ENCODE measurements around the gene PPARG. TPM values are rescaled to one million over a fixed set of nuclear protein-coding genes. Genes with fewer than 3 reads are reported as not detected.

Gene PPARG
- total and polyA plus RNA-seq, 2 of the 13 experiments (the other 11 are each of a cell fraction or from before 2014, with no cell fraction given) = 13.9 to 58.3 TPM

DNA sequence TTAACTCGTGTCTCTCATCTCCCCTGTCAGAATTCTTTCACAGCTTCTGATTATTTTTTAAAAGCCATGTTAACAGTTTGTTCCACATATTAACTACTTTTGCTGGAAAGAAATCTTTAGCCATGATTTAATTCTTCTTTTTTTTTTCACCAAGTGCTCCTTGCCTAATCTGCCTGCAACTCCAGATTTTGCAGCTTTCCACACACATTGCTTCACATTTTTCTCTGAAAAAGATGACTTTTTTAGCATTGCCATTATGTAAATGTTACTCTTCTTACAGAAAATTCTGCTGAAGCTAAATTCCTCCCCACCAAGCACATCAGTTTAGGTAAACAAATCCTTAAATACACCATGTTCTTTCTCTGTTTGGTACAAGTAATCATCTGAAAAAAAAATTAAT, 23.4 kb upstream of the PPARG start:
- no peak overlapping the region for H3K27ac ChIP-seq (ENCODE audit: extremely low read length, insufficient read depth, low read length)
- POLR2A ChIA-PET = no interaction called here
- ATAC-seq (no peak), FAIRE-seq (no peak), DNase-seq (ENCODE audit: low spot score) (no peak)
- no peaks in the 10 kb centered on the region for H3K9me3 ChIP-seq (ENCODE audit: low read length)
- no peak overlapping the region for H3K9ac ChIP-seq (ENCODE audit: insufficient read depth, low read depth, low read length)
- H4K20me1 ChIP-seq (ENCODE audit: insufficient read depth, low read length) = no peaks in the 10 kb centered on the region
- no peak for TF ChIP-seq GMEB2 (CRISPR knock-in tag; IDR thresholded peaks at IDR 0.05; ENCODE audit: low read depth)
- no peak for TF ChIP-seq ZMAT3 (CRISPR knock-in tag; conservative IDR thresholded peaks at IDR 0.05)
- TF ChIP-seq KLF11 (CRISPR knock-in tag; IDR thresholded peaks at IDR 0.05) = no peak
- no peak for TF ChIP-seq ZNF619 (CRISPR knock-in tag; IDR thresholded peaks at IDR 0.05)
- CTCF ChIA-PET (ENCODE audit: low intra/inter-chr PET ratio, low total read pairs) = no interaction called here
- H3K27me3 ChIP-seq (ENCODE audit: control insufficient read depth in 1 of 2, insufficient read depth in 2 of 2, low read length in 2 of 2) = peaks cover 0 to 6% of the 10 kb centered on the region in 2 experiments; a peak in 1 of 5 replicates
- H3K79me2 ChIP-seq (ENCODE audit: insufficient read depth, low read length) = no peaks in the 10 kb centered on the region
- no peaks in the 10 kb centered on the region for H3K36me3 ChIP-seq (replicated peaks in 1 of 2; ENCODE audit: control insufficient read depth in 1 of 2, insufficient read depth in 2 of 2, low read length in 2 of 2)
- in situ Hi-C loops (cut with HindIII; ENCODE audit: extremely low pct_ligation_motif_present, low pct_unique_long_range_greater_than_20kb) = no loop called here
- H3K4me2 ChIP-seq (ENCODE audit: low read depth, low read length) = no peak overlapping the region
- no peak overlapping the region for H3K4me3 ChIP-seq (replicated peaks in 1 of 3; ENCODE audit: insufficient read depth in 1 of 3, low read depth in 2 of 3, low read length in 3 of 3)
- H2AFZ ChIP-seq (ENCODE audit: low read length) = no peak overlapping the region
- no TSS peak for BruUV-seq (replicated peaks)
- intact Hi-C loops (cut with micrococcal nuclease; ENCODE audit: unreplicated experiment) = no loop called here
- WGBS (ENCODE audit: low lambda C conversion rate) = 5% methylated on average over 1 of the region's 1 CpG
- peaks cover 10% of the 10 kb centered on the region for H3K4me1 ChIP-seq (ENCODE audit: insufficient read depth, low read length)

GRCh38 chr3:12266038-12266437, 22.8 kb upstream of the PPARG start:
- Histone ChIP-seq H3K9me3 (ENCODE audit: low read length) (no peaks in the 10 kb centered on the region), H3K9ac (ENCODE audit: insufficient read depth, low read depth, low read length) (no peak overlapping the region), H3K27ac (ENCODE audit: extremely low read length, insufficient read depth, low read length) (no peak overlapping the region), H2AFZ (ENCODE audit: low read length) (no peak overlapping the region), H3K79me2 (ENCODE audit: insufficient read depth, low read length) (no peaks in the 10 kb centered on the region), H3K4me3 (replicated peaks in 1 of 3; ENCODE audit: insufficient read depth in 1 of 3, low read depth in 2 of 3, low read length in 3 of 3) (no peak overlapping the region), H3K4me1 (ENCODE audit: insufficient read depth, low read length) (peaks cover 10% of the 10 kb centered on the region), H3K4me2 (ENCODE audit: low read depth, low read length) (no peak overlapping the region), H4K20me1 (ENCODE audit: insufficient read depth, low read length) (no peaks in the 10 kb centered on the region), H3K36me3 (replicated peaks in 1 of 2; ENCODE audit: control insufficient read depth in 1 of 2, insufficient read depth in 2 of 2, low read length in 2 of 2) (no peaks in the 10 kb centered on the region), H3K27me3 (ENCODE audit: control insufficient read depth in 1 of 2, insufficient read depth in 2 of 2, low read length in 2 of 2) (peaks cover 0 to 6% of the 10 kb centered on the region in 2 experiments; a peak in 1 of 5 replicates)
- POLR2A ChIA-PET = no interaction called here
- FAIRE-seq (no peak), DNase-seq (ENCODE audit: low spot score) (no peak), ATAC-seq (no peak)
- CTCF ChIA-PET (ENCODE audit: low intra/inter-chr PET ratio, low total read pairs) = no interaction called here
- no TSS peak for BruUV-seq (replicated peaks)
- 90% methylated on average over 5 of the region's 5 CpGs for WGBS (ENCODE audit: low lambda C conversion rate)
- intact Hi-C loops (cut with micrococcal nuclease; ENCODE audit: unreplicated experiment) (no loop called here), in situ Hi-C loops (cut with HindIII; ENCODE audit: extremely low pct_ligation_motif_present, low pct_unique_long_range_greater_than_20kb) (no loop called here)
- no peak for TF ChIP-seq ZFP36L2 (CRISPR knock-in tag; IDR thresholded peaks at IDR 0.05)
- TF ChIP-seq SMAD9 (CRISPR knock-in tag; IDR thresholded peaks at IDR 0.05) = no peak
- no peak for TF ChIP-seq NFYC (CRISPR knock-in tag; IDR thresholded peaks at IDR 0.05)
- TF ChIP-seq, protein P1, sequence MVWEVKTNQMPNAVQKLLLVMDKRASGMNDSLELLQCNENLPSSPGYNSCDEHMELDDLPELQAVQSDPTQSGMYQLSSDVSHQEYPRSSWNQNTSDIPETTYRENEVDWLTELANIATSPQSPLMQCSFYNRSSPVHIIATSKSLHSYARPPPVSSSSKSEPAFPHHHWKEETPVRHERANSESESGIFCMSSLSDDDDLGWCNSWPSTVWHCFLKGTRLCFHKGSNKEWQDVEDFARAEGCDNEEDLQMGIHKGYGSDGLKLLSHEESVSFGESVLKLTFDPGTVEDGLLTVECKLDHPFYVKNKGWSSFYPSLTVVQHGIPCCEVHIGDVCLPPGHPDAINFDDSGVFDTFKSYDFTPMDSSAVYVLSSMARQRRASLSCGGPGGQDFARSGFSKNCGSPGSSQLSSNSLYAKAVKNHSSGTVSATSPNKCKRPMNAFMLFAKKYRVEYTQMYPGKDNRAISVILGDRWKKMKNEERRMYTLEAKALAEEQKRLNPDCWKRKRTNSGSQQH (CRISPR knock-in tag; IDR thresholded peaks at IDR 0.05; ENCODE audit: low read depth) = no peak
- no peak for TF ChIP-seq ZBTB7B (CRISPR knock-in tag; IDR thresholded peaks at IDR 0.05)
- TF ChIP-seq ZNF124 (CRISPR knock-in tag; IDR thresholded peaks at IDR 0.05) = no peak
- TF ChIP-seq CEBPB (IDR thresholded peaks at IDR 0.05; ENCODE audit: borderline replicate concordance, low read depth, low read length) = no peak
- TF ChIP-seq, protein P2, sequence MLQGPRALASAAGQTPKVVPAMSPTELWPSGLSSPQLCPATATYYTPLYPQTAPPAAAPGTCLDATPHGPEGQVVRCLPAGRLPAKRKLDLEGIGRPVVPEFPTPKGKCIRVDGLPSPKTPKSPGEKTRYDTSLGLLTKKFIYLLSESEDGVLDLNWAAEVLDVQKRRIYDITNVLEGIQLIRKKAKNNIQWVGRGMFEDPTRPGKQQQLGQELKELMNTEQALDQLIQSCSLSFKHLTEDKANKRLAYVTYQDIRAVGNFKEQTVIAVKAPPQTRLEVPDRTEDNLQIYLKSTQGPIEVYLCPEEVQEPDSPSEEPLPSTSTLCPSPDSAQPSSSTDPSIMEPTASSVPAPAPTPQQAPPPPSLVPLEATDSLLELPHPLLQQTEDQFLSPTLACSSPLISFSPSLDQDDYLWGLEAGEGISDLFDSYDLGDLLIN (CRISPR knock-in tag; IDR thresholded peaks at IDR 0.05; ENCODE audit: borderline replicate concordance) = no peak
- TF ChIP-seq DMTF1 (CRISPR knock-in tag; IDR thresholded peaks at IDR 0.05) = no peak

All from HepG2 (cell line).